ENCODE results near the gene TMEM45B. TPM values are rescaled to one million over a fixed set of nuclear protein-coding genes. Genes with fewer than 3 reads are reported as not detected.
A peak's percentile ranks its signal among the peaks of the same experiment; 100 is the strongest.

TMEM45B gene
- total and polyA plus RNA-seq, 2 of the 13 experiments (the other 11 are each of a cell fraction or from before 2014, with no cell fraction given), result 29.1 to 181 TPM

DNA sequence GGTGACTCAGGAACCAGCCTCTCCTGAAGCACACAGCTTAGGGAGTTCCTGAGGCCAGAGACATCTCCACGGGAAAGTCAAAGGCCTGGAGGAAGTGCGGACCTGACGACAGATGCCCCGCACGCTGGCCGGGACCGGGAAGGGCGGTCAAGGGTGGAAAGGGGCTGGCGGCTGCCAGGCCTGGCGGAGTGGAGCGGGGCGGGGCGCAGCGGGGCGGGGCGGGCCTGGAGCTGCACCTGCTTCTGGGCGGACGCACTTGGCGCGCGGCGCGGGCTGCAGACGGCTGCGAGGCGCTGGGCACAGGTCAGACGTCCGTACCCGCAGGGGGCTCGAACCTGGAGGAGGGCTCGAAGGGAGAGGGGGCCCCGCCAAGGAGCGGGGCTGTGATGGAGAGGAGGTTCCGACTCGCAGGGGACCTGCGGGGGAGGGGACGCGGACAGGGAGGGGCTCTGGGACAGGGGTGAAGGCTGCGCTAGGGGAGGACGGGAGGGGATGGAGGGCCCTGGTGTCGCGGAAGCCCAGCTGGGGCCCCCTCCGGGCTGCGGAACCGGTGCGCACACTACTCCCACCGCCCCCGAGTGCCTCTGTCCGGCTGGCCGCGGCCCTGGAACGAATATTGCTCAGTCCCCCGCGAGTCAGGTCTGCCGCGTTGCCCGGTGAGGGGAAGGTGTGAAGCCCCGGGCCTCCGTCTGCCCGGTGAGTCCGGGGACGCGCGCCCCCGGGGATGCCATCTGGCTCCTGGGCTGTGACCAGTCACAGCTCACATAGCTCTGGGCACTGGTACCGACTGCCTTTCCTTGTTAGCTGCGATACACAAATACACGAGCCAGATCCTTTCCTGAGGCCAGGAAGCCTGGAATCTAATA is at the start of gene TMEM45B (continued):
- no peak for TF ChIP-seq ZNF256 (CRISPR knock-in tag; conservative IDR thresholded peaks at IDR 0.05)
- TF ChIP-seq ZSCAN22 (CRISPR knock-in tag; IDR thresholded peaks at IDR 0.05), result no peak
- TF ChIP-seq, protein P1, sequence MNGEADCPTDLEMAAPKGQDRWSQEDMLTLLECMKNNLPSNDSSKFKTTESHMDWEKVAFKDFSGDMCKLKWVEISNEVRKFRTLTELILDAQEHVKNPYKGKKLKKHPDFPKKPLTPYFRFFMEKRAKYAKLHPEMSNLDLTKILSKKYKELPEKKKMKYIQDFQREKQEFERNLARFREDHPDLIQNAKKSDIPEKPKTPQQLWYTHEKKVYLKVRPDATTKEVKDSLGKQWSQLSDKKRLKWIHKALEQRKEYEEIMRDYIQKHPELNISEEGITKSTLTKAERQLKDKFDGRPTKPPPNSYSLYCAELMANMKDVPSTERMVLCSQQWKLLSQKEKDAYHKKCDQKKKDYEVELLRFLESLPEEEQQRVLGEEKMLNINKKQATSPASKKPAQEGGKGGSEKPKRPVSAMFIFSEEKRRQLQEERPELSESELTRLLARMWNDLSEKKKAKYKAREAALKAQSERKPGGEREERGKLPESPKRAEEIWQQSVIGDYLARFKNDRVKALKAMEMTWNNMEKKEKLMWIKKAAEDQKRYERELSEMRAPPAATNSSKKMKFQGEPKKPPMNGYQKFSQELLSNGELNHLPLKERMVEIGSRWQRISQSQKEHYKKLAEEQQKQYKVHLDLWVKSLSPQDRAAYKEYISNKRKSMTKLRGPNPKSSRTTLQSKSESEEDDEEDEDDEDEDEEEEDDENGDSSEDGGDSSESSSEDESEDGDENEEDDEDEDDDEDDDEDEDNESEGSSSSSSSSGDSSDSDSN (CRISPR knock-in tag; IDR thresholded peaks at IDR 0.05), result peak; percentile 66; the same call in 1 of the 2 replicates
- TF ChIP-seq KLF11 (CRISPR knock-in tag; IDR thresholded peaks at IDR 0.05), result no peak
- TF ChIP-seq GABPA (IDR thresholded peaks at IDR 0.05; ENCODE audit: low read depth, low read length), result no peak
- no peak for TF ChIP-seq GABPA (CRISPR knock-in tag; IDR thresholded peaks at IDR 0.05; ENCODE audit: low read depth)
- TF ChIP-seq, protein P2, sequence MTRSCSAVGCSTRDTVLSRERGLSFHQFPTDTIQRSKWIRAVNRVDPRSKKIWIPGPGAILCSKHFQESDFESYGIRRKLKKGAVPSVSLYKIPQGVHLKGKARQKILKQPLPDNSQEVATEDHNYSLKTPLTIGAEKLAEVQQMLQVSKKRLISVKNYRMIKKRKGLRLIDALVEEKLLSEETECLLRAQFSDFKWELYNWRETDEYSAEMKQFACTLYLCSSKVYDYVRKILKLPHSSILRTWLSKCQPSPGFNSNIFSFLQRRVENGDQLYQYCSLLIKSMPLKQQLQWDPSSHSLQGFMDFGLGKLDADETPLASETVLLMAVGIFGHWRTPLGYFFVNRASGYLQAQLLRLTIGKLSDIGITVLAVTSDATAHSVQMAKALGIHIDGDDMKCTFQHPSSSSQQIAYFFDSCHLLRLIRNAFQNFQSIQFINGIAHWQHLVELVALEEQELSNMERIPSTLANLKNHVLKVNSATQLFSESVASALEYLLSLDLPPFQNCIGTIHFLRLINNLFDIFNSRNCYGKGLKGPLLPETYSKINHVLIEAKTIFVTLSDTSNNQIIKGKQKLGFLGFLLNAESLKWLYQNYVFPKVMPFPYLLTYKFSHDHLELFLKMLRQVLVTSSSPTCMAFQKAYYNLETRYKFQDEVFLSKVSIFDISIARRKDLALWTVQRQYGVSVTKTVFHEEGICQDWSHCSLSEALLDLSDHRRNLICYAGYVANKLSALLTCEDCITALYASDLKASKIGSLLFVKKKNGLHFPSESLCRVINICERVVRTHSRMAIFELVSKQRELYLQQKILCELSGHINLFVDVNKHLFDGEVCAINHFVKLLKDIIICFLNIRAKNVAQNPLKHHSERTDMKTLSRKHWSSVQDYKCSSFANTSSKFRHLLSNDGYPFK (CRISPR knock-in tag; IDR thresholded peaks at IDR 0.05; ENCODE audit: borderline replicate concordance), result peak; percentile 44; the same call in 1 of the 2 replicates
- no peak for TF ChIP-seq ZNF510 (CRISPR knock-in tag; IDR thresholded peaks at IDR 0.05; ENCODE audit: low read depth)
- TF ChIP-seq MBNL3 (CRISPR knock-in tag; conservative IDR thresholded peaks at IDR 0.05), result no peak
- no peak for TF ChIP-seq MED13 (CRISPR knock-in tag; IDR thresholded peaks at IDR 0.05)
- no peak for TF ChIP-seq CEBPB (IDR thresholded peaks at IDR 0.05; ENCODE audit: borderline replicate concordance, low read depth, low read length)
- no peak for TF ChIP-seq POLR2AphosphoS2 (IDR thresholded peaks at IDR 0.05; ENCODE audit: low read depth, low read length)
- no peak for TF ChIP-seq ZNF737 (CRISPR knock-in tag; IDR thresholded peaks at IDR 0.05; ENCODE audit: borderline replicate concordance)
- TF ChIP-seq ZFP41 (CRISPR knock-in tag; IDR thresholded peaks at IDR 0.05; ENCODE audit: borderline replicate concordance), result no peak
- TF ChIP-seq SAFB2 (CRISPR knock-in tag; IDR thresholded peaks at IDR 0.05; ENCODE audit: borderline replicate concordance, low read depth), result peak; percentile 33; the same call in 1 of the 2 replicates
- TF ChIP-seq KDM1A (CRISPR knock-in tag; IDR thresholded peaks at IDR 0.05), result no peak
- TF ChIP-seq, protein P3, sequence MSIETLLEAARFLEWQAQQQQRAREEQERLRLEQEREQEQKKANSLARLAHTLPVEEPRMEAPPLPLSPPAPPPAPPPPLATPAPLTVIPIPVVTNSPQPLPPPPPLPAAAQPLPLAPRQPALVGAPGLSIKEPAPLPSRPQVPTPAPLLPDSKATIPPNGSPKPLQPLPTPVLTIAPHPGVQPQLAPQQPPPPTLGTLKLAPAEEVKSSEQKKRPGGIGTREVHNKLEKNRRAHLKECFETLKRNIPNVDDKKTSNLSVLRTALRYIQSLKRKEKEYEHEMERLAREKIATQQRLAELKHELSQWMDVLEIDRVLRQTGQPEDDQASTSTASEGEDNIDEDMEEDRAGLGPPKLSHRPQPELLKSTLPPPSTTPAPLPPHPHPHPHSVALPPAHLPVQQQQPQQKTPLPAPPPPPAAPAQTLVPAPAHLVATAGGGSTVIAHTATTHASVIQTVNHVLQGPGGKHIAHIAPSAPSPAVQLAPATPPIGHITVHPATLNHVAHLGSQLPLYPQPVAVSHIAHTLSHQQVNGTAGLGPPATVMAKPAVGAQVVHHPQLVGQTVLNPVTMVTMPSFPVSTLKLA (IDR thresholded peaks at IDR 0.05), result no peak
- peak; percentile 83; the same call in 1 of the 2 replicates for TF ChIP-seq ZNF563 (CRISPR knock-in tag; IDR thresholded peaks at IDR 0.05)
- no peak for TF ChIP-seq SMAD1 (CRISPR knock-in tag; IDR thresholded peaks at IDR 0.05; ENCODE audit: borderline replicate concordance, low read depth)
- no peak for TF ChIP-seq ZNF331 (CRISPR knock-in tag; IDR thresholded peaks at IDR 0.05)
- TF ChIP-seq, protein P4, sequence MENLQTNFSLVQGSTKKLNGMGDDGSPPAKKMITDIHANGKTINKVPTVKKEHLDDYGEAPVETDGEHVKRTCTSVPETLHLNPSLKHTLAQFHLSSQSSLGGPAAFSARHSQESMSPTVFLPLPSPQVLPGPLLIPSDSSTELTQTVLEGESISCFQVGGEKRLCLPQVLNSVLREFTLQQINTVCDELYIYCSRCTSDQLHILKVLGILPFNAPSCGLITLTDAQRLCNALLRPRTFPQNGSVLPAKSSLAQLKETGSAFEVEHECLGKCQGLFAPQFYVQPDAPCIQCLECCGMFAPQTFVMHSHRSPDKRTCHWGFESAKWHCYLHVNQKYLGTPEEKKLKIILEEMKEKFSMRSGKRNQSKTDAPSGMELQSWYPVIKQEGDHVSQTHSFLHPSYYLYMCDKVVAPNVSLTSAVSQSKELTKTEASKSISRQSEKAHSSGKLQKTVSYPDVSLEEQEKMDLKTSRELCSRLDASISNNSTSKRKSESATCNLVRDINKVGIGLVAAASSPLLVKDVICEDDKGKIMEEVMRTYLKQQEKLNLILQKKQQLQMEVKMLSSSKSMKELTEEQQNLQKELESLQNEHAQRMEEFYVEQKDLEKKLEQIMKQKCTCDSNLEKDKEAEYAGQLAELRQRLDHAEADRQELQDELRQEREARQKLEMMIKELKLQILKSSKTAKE (CRISPR knock-in tag; IDR thresholded peaks at IDR 0.05; ENCODE audit: borderline replicate concordance), result no peak
- no peak for TF ChIP-seq IKZF1 (IDR thresholded peaks at IDR 0.05)
